DMS114 treated with DMSO at 0.1 percent for 48 hours (cell line): ENCODE data around the gene KIAA1755.

ENCODE experiments used
- DNase-seq: peaks from one replicate; lab custom pipeline; 2025; ENCODE audit not compliant: unreplicated experiment; lab: John Stamatoyannopoulos, UW

KIAA1755 gene

GRCh38 chr20:38243709-38244020 is 16.9 kb downstream of the KIAA1755 start:
- DNase-seq = no peak

- no peak for DNase-seq
Measured at GRCh38 chr20:38242848-38243708, 17.5 kb downstream of the KIAA1755 start.

- no peak for DNase-seq
Measured at GRCh38 chr20:38241201-38241600, 19.3 kb downstream of the KIAA1755 start.

GRCh38 chr20:38239441-38239840 is 21.1 kb downstream of the KIAA1755 start:
- no peak for DNase-seq

- no peak for DNase-seq
Measured at GRCh38 chr20:38238829-38239228, 21.7 kb downstream of the KIAA1755 start.

- DNase-seq = no peak
Measured at GRCh38 chr20:38237381-38237780, 23.2 kb downstream of the KIAA1755 start.

GRCh38 chr20:38231531-38232121 is 28.9 kb downstream of the KIAA1755 start:
- DNase-seq = no peak

GRCh38 chr20:38230957-38231526 is 29.5 kb downstream of the KIAA1755 start:
- no peak for DNase-seq

GRCh38 chr20:38230253-38230551 is 30.3 kb downstream of the KIAA1755 start:
- DNase-seq = no peak

- DNase-seq = no peak
Measured at GRCh38 chr20:38229376-38230252, 30.9 kb downstream of the KIAA1755 start.

- DNase-seq = no peak
Measured at GRCh38 chr20:38228436-38228835, 32.1 kb downstream of the KIAA1755 start.

GRCh38 chr20:38227420-38228360 is 32.8 kb downstream of the KIAA1755 start:
- DNase-seq = no peak

GRCh38 chr20:38226553-38226952 is 34.0 kb downstream of the KIAA1755 start:
- no peak for DNase-seq

- no peak for DNase-seq
Measured at GRCh38 chr20:38225900-38226263, 34.7 kb downstream of the KIAA1755 start.

- DNase-seq = no peak
Measured at GRCh38 chr20:38225240-38225899, 35.2 kb downstream of the KIAA1755 start.

- DNase-seq = no peak
Measured at GRCh38 chr20:38224531-38224930, 36.0 kb downstream of the KIAA1755 start.

- DNase-seq = no peak
Measured at GRCh38 chr20:38223743-38224100, 36.8 kb downstream of the KIAA1755 start.

- DNase-seq = no peak
Measured at GRCh38 chr20:38222923-38223742, 37.4 kb downstream of the KIAA1755 start.

GRCh38 chr20:38222231-38222922 is 38.2 kb downstream of the KIAA1755 start:
- DNase-seq = peak; percentile 16
